ENCODE data around the gene BCL2L15. TPM values are rescaled to one million over a fixed set of nuclear protein-coding genes. Genes with fewer than 3 reads are reported as not detected.

The BCL2L15 gene
- total and polyA plus RNA-seq, 2 of the 13 experiments (the other 11 are each of a cell fraction or from before 2014, with no cell fraction given), result 0.03 to 0.27 TPM

- no peak for TF ChIP-seq SNAPC5 (CRISPR knock-in tag; IDR thresholded peaks at IDR 0.05; ENCODE audit: borderline replicate concordance)
- TF ChIP-seq ZNF850 (CRISPR knock-in tag; conservative IDR thresholded peaks at IDR 0.05), result 0 out of 2 replicates have a peak, but pooled peaks have one; percentile 47
- no peak for TF ChIP-seq ZNF614 (CRISPR knock-in tag; IDR thresholded peaks at IDR 0.05; ENCODE audit: borderline replicate concordance)
- peak; percentile 2 for TF ChIP-seq ASH2L (IDR thresholded peaks at IDR 0.05; ENCODE audit: insufficient read length, low read depth, low read length)
- 0 out of 2 replicates have a peak, but pooled peaks have one; percentile 7 for TF ChIP-seq SAFB2 (CRISPR knock-in tag; IDR thresholded peaks at IDR 0.05; ENCODE audit: borderline replicate concordance, low read depth)
- TF ChIP-seq ZBTB4 (CRISPR knock-in tag; IDR thresholded peaks at IDR 0.05; ENCODE audit: borderline replicate concordance), result no peak
- TF ChIP-seq ZNF296 (CRISPR knock-in tag; conservative IDR thresholded peaks at IDR 0.05), result no peak
- 0 out of 2 replicates have a peak, but pooled peaks have one; percentile 24 for TF ChIP-seq ZBTB20 (CRISPR knock-in tag; IDR thresholded peaks at IDR 0.05; ENCODE audit: borderline replicate concordance, low read depth)
- TF ChIP-seq SNRNP70 (IDR thresholded peaks at IDR 0.05; ENCODE audit: low read depth, low read length), result no peak
- TF ChIP-seq ZNF776 (CRISPR knock-in tag; IDR thresholded peaks at IDR 0.05), result no peak
- no peak for TF ChIP-seq FOXP4 (CRISPR knock-in tag; IDR thresholded peaks at IDR 0.05)
- no peak for TF ChIP-seq XBP1 (CRISPR knock-in tag; IDR thresholded peaks at IDR 0.05)
- TF ChIP-seq THAP7 (CRISPR knock-in tag; IDR thresholded peaks at IDR 0.05), result no peak
- TF ChIP-seq ISL2 (CRISPR knock-in tag; IDR thresholded peaks at IDR 0.05), result no peak
- 0 out of 2 replicates have a peak, but pooled peaks have one; percentile 4 for TF ChIP-seq KMT2A (CRISPR knock-in tag; IDR thresholded peaks at IDR 0.05)
- TF ChIP-seq NFE2L1 (CRISPR knock-in tag; IDR thresholded peaks at IDR 0.05; ENCODE audit: borderline replicate concordance), result no peak
- TF ChIP-seq PHB2 (IDR thresholded peaks at IDR 0.05; ENCODE audit: partially characterized antibody), result no peak
- TF ChIP-seq PAF1 (CRISPR knock-in tag; IDR thresholded peaks at IDR 0.05), result no peak
Measured at GRCh38 chr1:113929750-113930498, 42.5 kb upstream of the BCL2L15 start (continued).

All from HepG2 (cell line).